Ovary (tissue), 3 donors: ENCODE results near the gene FANCI.

Source experiments
- EP300 ChIP-seq: sonication (generic); formaldehyde crosslinking; IDR thresholded peaks from one replicate; pipeline ENCODE4 v1.6.1; 2017; ENCODE audit warnings: antibody characterized with exemption
- POLR2A ChIP-seq: fragments of 450-650 bp; IDR thresholded peaks from one replicate; pipeline ENCODE4 v1.6.1; 2017; ENCODE audit warnings: antibody characterized with exemption, mild to moderate bottlenecking, moderate library complexity
- TF ChIP-seq, protein P1 (sequence below), 3 donors: fragments of 450-650 bp in 2 of 3; fragments of 200-600 bp in 1 of 3; IDR thresholded peaks; one replicate each; pipeline versions ENCODE4 v1.5.1 to v1.8.0; 2016 to 2022; ENCODE audit warnings: antibody characterized with exemption in 3 of 3, mild to moderate bottlenecking in 1 of 3
- donor health status: DM: no; HTN: no; CAD: no.

DNA sequence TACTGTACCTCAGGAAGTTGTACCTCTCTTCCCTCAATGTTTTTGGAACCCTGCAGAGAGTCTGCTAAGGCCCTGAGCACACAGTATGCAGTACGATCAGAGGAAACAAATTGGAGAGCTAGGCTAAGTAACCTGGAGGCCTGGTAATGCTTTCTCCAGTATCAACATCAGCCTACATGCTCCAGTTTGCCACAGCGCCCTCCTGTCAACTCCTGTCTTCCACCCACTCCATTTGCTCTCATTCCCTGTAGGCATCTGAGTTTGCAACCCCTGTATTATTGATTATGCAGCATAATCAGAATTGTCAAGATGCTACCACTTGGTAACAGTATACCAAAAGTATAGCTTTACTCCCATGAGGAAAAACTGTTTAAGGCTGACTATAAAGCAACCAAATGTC lies 76.4 kb downstream of the FANCI start:
- TF ChIP-seq, protein P1, sequence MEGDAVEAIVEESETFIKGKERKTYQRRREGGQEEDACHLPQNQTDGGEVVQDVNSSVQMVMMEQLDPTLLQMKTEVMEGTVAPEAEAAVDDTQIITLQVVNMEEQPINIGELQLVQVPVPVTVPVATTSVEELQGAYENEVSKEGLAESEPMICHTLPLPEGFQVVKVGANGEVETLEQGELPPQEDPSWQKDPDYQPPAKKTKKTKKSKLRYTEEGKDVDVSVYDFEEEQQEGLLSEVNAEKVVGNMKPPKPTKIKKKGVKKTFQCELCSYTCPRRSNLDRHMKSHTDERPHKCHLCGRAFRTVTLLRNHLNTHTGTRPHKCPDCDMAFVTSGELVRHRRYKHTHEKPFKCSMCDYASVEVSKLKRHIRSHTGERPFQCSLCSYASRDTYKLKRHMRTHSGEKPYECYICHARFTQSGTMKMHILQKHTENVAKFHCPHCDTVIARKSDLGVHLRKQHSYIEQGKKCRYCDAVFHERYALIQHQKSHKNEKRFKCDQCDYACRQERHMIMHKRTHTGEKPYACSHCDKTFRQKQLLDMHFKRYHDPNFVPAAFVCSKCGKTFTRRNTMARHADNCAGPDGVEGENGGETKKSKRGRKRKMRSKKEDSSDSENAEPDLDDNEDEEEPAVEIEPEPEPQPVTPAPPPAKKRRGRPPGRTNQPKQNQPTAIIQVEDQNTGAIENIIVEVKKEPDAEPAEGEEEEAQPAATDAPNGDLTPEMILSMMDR (IDR thresholded peaks at IDR 0.05) = no peak
- TF ChIP-seq POLR2A (no peak), EP300 (no peak)
